ENCODE results near the gene KCND2.
"Not testable (repeated sequence)": the region's sequence is repeated elsewhere in the genome, so short reads cannot be mapped to it uniquely, and the experiment has no call there.

KCND2 gene

DNA sequence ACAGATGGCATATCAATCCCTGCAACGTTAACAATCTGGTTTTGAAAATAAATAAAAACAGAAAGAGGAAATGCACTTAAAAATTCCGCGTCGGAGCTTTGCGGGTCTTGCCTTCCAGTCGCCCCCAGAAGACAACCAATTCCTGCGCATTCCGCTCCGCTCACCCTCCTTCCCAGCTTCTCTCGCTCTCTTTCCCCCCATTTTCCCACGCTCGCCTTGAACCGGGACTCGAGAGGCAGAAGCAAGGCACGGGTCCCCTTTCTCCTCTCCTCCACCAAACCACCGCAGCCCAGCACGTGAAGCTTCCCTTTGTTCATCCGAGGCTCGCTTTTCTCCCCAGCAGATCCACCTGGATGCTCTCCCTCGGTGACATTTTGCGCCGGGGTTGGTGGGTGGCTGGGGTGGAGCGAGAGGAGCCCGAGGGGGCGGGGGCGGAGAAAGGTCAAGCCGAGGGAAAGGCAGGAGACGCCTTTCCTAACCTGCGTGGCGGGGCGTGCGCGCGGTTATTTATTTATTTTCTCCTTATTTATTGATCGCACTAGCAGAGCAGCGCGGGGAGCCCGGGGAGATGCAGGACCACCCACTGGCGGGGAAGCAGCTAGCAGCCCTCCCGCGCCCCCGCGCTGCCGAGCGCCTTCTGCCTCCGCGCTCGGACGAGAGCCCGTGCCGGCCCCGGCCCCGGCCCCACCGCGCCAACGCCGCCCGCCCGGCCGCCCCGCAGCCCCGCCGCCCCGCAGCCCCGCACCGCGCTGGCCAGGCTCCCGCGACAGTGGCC lies at the start of gene KCND2:
Gene KCND2, plus strand, starts transcription at position 475 of the 775 bp plus-strand sequence.
- no peak for DNase-seq

DNA sequence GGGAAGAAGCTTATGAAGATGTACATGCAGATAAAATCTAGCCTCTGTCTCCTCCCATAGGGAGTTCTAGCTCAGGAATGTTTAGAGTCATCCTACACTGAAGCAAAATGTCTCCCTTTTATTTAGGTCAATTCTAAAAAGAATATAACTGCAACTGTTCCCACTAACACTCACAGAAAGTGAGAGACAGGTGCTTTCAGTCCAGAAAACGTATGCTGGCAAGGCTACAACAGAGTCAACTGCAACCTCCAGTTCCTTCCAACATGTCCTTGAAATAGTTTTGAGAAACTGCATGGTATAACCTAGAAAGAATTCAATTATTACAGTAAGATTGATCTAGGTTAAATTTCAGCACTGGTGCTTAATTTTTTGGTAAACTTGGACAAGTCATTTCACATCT lies 46.8 kb upstream of the KCND2 start:
- DNase-seq: no peak

DNA sequence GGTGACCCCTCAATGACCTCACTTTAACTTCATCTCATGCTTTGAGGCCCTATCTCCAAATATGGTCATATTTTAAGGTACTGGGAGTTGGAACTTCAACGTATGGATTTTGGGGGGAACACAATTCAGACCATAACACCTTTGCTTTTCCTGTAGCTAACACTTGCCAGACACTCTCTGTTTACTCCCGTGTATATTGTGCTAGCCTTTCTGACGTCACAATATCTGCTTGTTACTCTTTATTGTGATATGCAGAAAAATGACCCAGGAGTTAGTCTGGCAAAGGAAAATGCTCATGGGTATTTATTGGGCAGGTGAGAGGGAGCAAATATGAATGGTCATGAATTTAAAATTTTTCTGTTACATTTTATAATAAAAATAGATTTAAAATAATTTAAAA lies 45.7 kb upstream of the KCND2 start:
- no peak for DNase-seq

DNA sequence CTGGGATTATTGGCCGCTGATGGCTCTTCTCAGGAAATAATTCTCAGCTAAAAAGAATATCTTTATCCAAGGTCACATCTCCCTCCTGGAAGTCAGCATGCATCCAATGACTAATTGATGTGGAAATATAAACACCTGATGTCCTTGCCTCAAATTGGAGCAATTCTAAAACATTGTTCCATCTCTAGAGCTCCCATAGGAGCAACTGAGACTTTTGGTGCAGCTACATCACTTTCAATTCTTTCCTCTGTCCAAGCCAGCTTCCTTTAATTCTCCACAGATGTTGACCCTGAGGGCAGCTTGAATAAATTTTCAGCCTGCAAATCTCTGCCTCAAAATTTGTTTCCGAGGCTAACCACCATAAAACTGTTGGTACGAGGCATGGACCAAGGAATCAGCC lies 43.9 kb upstream of the KCND2 start:
- no peak for DNase-seq

DNA sequence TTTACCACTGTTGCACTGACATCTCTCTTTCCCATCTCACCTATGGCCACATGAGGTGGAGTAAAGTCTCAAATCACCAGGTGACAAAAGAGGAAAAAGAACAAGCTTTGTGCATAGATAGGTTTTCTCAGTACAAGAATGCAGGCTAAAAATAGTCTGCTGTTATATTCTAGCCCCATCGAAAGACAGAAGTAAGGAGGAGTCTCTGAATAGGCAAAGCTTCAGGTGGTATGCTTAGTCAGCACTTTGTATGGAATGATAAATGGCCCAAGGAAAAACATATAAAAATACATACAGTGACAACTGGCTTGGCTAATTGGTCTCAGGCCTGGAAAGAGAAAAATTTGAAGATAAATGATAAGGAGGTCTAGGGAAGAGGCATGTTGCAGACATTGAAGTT lies 39.6 kb upstream of the KCND2 start:
- DNase-seq: no peak

DNA sequence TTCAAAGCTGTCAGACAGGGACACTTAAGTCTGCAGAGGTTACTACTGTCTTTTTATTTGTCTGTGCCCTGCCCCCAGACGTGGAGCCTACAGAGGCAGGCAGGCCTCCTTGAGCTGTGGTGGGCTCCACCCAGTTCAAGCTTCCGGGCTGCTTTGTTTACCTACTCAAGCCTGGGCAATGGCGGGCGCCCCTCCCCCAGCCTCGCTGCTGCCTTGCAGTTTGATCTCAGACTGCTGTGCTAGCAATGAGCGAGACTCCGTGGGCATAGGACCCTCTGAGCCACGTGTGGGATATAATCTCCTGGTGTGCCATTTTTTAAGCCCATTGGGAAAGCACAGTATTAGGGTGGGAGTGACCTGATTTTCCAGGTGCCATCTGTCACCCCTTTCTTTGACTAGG lies 32.6 kb upstream of the KCND2 start:
- not testable (repeated sequence) for DNase-seq

DNA sequence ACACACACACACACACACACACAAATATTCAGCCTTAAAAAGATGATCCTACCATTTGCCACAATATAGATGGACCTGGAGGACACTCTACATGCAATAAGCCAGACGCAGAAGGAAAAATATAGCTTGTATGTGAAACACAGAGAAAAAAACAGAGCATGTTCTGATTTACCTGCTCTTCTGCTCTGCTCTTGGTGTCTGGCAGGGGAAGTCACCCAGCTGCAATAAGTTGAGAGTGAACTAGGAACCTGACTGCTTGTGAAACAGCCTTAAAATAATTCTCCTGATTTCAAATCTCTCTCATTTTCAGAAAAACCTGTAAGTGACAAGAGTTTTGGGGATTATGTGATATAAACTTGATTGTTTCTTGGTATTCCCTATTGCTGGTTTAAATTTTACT lies 31.0 kb upstream of the KCND2 start:
- DNase-seq: no peak

DNA sequence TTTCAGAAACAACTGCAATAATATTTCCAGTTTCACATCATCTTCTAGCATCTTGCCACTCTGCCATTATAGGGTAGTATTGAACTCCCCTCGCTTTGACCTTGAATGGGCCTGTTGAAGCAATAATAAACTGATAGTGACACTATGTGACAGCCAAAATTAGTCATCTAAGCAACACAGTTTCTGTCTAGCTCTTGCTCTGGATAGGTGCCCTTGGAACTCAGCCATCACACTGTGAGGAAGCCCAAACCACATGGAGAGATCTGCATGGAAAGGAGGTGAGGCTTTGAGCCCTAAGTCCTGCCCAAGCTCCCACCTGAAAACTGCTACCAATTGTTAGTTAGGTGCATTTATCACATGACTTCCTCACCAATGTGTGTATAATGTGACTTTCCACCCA lies 18.1 kb upstream of the KCND2 start:
- no peak for DNase-seq

DNA sequence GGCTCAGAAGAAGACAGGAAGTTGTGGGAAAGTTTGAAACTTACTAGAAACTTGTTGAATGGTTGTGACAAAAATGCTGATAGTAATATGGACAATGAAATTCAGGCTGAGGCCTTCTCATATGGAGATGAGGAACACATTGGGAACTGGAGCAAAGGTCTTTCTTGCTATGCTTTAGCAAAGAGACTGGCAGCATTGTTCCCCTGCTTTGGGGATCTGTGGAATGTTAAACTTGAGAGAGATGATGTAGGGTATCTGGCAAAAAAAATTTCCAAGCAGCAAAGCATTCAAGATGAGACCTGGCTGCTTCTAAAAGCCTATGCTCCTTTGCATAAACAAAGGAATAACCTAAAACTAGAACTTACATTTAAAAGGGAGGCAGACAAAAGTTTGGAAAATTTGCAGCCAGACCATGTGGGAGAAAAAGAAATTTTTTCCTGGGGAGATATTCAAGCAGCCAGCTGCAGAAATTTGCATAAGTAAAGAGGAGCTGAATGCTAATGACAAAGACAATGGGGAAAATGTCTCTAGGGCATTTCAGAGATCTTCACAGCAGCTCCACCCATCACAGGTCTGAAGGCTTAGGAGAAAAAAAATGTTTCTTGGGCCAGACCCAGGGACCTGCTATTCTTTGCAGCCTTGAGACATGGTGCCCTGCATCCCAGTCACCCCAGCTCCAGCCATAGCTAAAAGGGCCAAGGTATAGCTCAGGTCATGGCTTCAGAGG lies 16.5 kb upstream of the KCND2 start:
- no peak for DNase-seq

DNA sequence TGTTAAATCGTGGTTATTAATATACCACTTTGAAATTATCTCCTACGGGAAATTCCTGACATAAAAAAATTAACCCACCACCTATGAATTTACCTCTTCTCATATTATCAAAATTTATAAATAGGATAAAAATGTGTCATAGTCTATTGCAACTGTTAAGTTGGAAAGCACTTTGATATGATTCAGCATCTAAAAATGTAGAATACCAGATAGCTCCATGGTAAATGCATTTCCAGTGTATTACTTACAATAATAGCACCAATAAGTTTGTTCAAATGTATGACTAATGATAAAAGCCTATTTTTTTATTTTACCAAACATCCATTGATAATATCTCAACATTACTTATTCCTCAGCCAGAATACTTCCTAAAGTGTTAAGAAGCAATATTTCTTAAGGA lies 13.6 kb upstream of the KCND2 start:
- DNase-seq: no peak

DNA sequence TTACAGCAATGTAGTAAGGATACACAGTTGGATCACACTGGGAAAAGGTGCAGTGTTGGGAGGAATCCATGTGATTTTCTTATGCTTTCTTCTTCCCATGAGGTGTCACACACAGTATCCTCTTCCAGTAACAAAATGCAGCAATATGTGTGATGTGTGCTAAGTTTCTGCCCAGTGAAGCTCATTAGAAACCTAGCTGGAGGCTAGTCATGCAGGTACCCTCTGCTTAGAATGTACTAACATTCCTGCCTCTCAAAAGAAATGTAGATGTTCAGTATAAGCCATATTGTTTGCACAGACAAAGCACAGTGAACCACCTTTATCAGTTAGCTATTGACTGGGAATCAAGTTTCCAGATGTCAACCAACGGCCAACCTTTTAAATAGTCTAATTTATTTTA lies 12.9 kb upstream of the KCND2 start:
- no peak for DNase-seq

DNA sequence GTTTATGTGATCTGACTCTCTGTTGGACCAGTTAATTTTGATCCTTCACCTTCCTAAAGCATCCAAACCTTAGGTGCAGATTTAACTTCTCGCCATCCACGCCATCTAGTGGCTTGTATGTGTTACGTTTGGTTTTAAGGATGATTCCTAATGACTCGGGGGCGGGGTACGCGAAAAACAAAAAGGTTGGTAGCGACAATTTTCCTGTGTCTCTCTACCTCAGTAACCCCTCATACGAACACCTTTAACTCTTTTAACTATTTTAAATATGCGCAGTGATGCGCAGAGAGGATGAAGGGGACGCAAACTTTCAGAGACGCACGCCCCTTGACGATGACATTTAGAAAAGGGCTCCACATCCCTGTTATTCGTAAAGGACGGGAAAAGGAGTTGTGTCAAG lies 714 bp upstream of the KCND2 start:
- no peak for DNase-seq

DNA sequence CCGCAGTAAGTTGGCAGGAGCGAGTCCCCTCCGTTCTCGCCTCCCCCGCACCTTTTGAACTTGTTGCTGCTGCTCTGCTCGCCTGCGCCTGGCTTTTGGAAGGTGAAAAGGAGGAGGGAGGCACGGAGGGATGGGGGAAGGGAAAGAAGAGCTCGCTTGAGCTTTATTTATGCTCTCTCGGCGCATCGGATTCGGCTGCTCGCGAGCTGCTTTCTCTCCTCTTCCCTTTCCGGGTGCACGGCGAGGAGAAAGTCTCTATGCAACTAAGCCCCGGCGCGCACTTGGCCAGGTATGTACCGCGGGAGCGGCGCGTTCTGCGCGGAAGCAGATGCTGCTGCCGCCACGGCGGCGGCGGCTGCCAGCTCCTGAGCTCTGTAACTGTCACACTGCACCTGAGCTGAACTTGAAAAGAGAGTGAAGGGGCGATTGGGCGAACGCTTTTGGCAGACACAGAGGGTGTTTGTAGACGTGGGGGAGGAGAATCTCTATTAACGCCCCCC lies 551 bp downstream of the KCND2 start:
- no peak for DNase-seq

DNA sequence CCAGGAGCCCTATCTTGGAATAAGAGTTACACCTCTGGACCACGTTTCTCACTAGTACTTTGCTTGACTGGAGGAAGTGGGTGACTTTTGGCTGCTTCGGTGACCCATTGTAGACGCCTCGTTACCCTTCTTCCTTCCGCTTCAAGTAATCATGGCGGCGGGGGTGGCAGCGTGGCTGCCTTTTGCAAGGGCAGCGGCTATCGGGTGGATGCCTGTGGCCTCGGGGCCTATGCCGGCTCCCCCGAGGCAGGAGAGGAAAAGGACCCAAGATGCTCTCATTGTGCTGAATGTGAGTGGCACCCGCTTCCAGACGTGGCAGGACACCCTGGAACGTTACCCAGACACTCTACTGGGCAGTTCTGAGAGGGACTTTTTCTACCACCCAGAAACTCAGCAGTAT lies 1.5 kb downstream of the KCND2 start:
- DNase-seq: no peak

DNA sequence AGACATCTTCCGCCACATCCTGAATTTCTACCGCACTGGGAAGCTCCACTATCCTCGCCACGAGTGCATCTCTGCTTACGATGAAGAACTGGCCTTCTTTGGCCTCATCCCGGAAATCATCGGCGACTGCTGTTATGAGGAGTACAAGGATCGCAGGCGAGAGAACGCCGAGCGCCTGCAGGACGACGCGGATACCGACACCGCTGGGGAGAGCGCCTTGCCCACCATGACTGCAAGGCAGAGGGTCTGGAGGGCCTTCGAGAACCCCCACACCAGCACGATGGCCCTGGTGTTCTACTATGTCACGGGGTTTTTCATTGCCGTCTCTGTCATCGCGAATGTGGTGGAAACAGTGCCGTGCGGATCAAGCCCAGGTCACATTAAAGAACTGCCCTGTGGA lies 1.9 kb downstream of the KCND2 start:
- no peak for DNase-seq

DNA sequence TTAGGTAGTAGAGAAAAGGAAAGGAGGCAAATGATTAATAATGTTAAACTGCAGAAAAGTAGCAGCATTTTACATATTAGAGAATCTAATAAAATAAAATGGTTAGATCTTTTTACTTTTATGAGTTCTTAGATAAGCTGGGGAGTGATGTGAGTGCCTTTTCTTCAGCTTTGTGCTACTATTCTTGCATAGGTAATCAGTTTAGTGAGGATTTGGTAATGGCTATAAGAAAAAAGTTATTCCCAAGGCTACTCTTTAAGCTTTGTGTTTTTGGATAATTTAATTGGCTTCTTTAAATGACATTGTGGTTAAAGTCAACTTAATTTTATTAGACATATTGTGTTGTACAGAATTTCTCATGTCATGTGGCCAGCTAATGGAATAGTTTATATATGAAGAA lies 3.7 kb downstream of the KCND2 start:
- no peak for DNase-seq

DNA sequence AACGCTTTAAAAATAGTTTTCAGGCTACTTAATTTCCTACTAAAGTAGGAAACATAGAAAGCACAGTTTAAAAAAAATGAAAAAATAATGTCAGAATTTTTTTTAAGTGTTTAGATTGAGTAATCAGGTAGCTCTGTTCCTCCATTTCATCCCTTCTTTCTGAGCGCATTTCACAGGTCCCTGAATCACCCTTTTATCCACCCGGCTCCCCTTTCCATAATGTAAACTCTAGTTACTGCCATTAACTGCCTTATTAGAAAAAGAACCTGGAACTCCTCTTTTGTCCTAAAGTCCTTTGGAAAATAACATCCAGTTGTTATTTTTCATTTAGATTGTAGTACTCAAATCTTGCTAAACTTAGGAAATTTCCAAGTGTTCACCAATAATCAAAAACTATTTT lies 5.8 kb downstream of the KCND2 start:
- no peak for DNase-seq

DNA sequence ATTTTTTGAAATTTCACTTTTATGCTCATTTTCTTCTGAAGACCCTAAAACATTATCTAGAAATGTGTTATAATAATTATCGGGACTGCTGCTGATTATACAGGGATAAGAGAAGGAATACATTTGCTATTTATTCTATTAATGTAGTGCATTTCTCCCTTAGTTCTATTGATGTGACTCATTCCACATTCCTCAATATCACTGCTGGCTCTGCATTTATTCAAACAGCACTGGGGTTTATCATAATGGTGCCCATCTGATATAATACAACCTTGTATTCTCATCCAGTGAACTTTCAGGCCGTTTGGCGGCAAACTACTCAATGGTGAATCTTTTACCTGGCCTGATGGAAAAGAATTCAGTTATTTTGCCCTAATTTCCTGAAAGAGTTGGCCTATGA lies 7.8 kb downstream of the KCND2 start:
- DNase-seq: no peak

DNA sequence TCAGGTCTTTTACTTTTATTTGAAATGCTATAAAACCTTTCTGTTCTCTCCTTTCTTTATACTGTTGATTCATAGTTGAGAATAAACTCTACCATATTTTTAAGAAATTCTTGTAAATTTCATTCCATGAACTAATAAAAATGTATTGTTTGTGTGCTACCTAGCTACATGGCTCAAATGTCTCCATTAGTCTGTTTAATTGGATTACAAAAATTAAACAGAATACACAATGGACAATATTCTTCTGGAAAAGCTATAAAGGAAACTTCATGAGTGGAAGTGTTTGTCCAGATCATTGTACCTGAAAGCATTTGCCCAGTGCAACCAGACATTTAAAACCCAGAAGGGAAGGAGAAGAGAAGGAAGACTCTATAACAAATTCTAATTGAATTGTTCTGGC lies 20.1 kb downstream of the KCND2 start:
- DNase-seq: no peak

DNA sequence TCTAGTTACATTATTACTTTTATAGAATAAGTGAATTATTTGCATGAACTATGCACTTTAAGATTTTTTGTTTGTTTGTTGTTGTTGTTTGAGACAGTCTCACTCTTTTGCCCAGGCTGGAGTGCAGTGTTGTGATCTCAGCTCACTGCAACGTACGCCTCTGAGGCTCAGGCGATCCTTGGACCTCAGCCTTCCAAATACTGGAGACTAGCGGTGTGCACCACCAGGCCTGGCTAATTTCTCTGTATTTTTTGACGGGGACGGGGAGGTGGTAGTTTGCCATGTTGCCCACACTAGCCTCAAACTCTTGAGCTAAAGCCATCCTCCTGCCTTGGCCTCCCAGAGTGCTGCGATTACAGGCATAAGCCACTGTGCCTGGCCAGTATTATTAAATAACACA lies 29.2 kb downstream of the KCND2 start:
- no peak for DNase-seq

DNA sequence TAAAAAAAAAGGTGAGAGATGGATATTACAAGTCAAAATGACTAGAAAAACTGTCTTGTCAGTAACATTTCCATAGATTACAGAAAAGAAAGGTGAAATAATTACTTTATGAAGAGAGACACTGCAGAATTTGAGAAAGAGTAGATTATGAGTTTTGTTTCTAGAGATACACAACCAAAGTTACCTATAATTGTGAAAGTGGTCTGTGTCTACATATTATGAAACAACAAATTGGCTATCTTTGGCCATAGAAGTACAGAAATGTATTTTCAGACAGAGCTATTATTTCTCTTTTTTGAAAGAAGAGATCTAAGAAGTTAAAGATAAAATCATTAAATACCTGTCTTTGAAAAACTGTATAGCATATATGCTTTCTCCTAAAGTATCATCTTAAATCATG lies 30.1 kb downstream of the KCND2 start:
- DNase-seq: no peak

DNA sequence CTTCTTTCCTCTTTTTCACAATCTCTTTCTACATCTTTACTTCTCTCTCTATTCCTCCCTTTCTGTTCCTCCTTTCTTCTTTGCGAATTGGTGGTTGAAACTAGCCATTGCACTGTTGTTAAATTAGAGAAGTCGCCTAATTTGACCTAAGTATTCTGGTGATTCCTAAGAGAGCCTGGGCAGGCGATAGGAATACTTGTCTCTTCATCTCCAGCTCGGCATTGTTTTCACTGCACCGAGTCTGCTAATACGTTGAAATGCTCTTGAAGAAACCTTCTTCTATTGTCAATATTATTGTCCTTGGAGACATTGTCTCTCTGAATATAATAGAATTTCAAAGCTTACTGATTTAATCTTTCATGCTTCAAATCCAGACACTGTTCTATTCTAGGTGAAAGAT lies 31.7 kb downstream of the KCND2 start:
- no peak for DNase-seq

DNA sequence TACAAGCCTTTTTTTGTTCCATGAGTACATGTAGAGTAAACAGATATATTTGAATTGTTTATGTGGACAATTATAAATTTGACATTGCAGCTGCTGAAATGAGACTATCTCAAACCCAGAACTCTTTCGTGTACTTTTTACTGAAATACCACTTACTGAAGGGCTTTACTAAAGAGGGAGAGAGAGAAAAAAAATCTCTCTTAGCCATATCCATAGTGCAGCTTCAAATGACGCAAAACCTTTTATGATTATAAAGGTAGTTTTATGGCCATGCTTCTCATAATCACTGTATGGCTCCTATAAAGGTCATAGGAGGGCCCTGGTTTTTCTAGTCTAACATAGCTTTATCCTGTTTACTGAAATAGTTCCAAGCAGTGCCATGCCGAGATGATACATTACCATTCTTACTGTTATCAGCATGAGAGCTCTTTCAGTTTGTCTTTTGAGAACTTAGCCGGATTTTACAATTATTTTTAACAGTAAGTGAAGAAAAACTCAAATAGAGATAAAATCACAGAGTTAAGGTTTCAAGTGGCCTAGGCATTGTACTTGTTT lies 35.1 kb downstream of the KCND2 start:
- no peak for DNase-seq

All from activated effector memory CD4-positive, alpha-beta T cell treated with anti-CD3 and anti-CD28 coated beads, Interleukin-2, amount 50 U/mL, for 16 hours (primary cell).